Neuronal stem cell (in vitro differentiated cells): Measurements from ENCODE around the gene NTN1.
A peak's percentile ranks its signal among the peaks of the same experiment; 100 is the strongest.

Experiments used
- DNase-seq: peaks from one replicate; pipeline ENCODE4 v3.0.0-alpha.2; 2013; ENCODE audit warnings: low spot score
- H2AFZ ChIP-seq: one replicate; pipeline ENCODE4 v1.6.1; 2013; ENCODE audit warnings: mild to moderate bottlenecking, low read length, inconsistent platforms
- H2AK5ac ChIP-seq: 2 replicates; pipeline ENCODE4 v1.6.1; 2013; ENCODE audit warnings: low read depth, mild to moderate bottlenecking, inconsistent platforms, low read length, moderate library complexity, mixed read lengths
- H2BK120ac ChIP-seq: 2 replicates; pipeline ENCODE4 v1.6.1; 2013; ENCODE audit warnings: low read depth, mild to moderate bottlenecking, inconsistent platforms, low read length, moderate library complexity, mixed read lengths
- H2BK12ac ChIP-seq: one replicate; pipeline ENCODE4 v1.6.1; 2013; ENCODE audit warnings: low read length, inconsistent platforms
- H2BK15ac ChIP-seq: 2 replicates; pipeline ENCODE4 v1.6.1; 2013; ENCODE audit warnings: mild to moderate bottlenecking, low read length, inconsistent platforms, mixed read lengths
- H2BK5ac ChIP-seq: one replicate; pipeline ENCODE4 v1.6.1; 2013; ENCODE audit warnings: inconsistent platforms, mild to moderate bottlenecking, low read length, moderate library complexity
- H3K14ac ChIP-seq: one replicate; pipeline ENCODE4 v1.6.1; 2013; ENCODE audit warnings: low read length, inconsistent platforms
- H3K18ac ChIP-seq: 2 replicates; pipeline ENCODE4 v1.6.1; 2013; ENCODE audit warnings: low read length, inconsistent platforms
- H3K23ac ChIP-seq: 2 replicates; pipeline ENCODE4 v1.6.1; 2013; ENCODE audit warnings: low read depth, mild to moderate bottlenecking, mixed read lengths, low read length, inconsistent platforms; ENCODE audit not compliant: poor library complexity
- H3K27ac ChIP-seq: replicated peaks from 3 replicates; pipeline ENCODE4 v1.5.1; 2013; ENCODE audit warnings: low read length, inconsistent platforms
- H3K27me3 ChIP-seq, 3 experiments: 2 replicates each; pipeline ENCODE4 v1.6.1; 2013; ENCODE audit warnings: low read length in 3 of 3, mild to moderate bottlenecking in 2 of 3, inconsistent platforms in 1 of 3, low read depth in 1 of 3, mixed read lengths in 1 of 3, moderate library complexity in 1 of 3; ENCODE audit not compliant: control insufficient read depth in 3 of 3, insufficient read depth in 3 of 3
- H3K36me3 ChIP-seq, 2 donors: replicated peaks in 1 of 2; 2 replicates each; pipeline ENCODE4 v1.6.1; 2013; ENCODE audit warnings: low read length in 2 of 2; ENCODE audit not compliant: control insufficient read depth in 2 of 2, insufficient read depth in 2 of 2
- H3K4ac ChIP-seq: 2 replicates; pipeline ENCODE4 v1.6.1; 2013; ENCODE audit warnings: inconsistent platforms, mild to moderate bottlenecking, low read length, moderate library complexity
- H3K4me1 ChIP-seq, 2 donors: 1 replicate in 1 of 2; 2 replicates in 1 of 2; pipeline ENCODE4 v1.6.1; 2013; ENCODE audit warnings: low read length in 2 of 2, low read depth in 1 of 2; ENCODE audit not compliant: control insufficient read depth in 2 of 2, insufficient read depth in 1 of 2
- H3K4me2 ChIP-seq: one replicate; pipeline ENCODE4 v1.6.1; 2013; ENCODE audit warnings: mild to moderate bottlenecking, low read length, inconsistent platforms; ENCODE audit not compliant: insufficient read depth, poor library complexity, severe bottlenecking
- H3K4me3 ChIP-seq, 2 donors: 2 replicates each; pipeline ENCODE4 v1.5.1; 2013; ENCODE audit warnings: low read length in 2 of 2, mild to moderate bottlenecking in 2 of 2, inconsistent platforms in 1 of 2, moderate library complexity in 1 of 2
- H3K79me1 ChIP-seq: one replicate; pipeline ENCODE4 v1.6.1; 2013; ENCODE audit warnings: low read depth, mild to moderate bottlenecking, inconsistent platforms, low read length, moderate library complexity
- H3K9ac ChIP-seq: one replicate; pipeline ENCODE4 v1.6.1; 2013; ENCODE audit warnings: mild to moderate bottlenecking, low read depth, low read length, inconsistent platforms; ENCODE audit not compliant: poor library complexity
- H3K9me3 ChIP-seq, 2 donors: replicated peaks in 1 of 2; 2 replicates each; pipeline versions ENCODE3 to v1.6.1; 2013; ENCODE audit warnings: low read length in 2 of 2, mild to moderate bottlenecking in 2 of 2, inconsistent platforms in 1 of 2, low read depth in 1 of 2, mixed read lengths in 1 of 2, moderate library complexity in 1 of 2; ENCODE audit not compliant: control insufficient read depth in 2 of 2, insufficient read depth in 1 of 2
- H4K8ac ChIP-seq: one replicate; pipeline ENCODE4 v1.6.1; 2013; ENCODE audit warnings: low read depth, mild to moderate bottlenecking, inconsistent platforms, low read length, moderate library complexity
- H4K91ac ChIP-seq: one replicate; pipeline ENCODE4 v1.6.1; 2013; ENCODE audit warnings: low read length, low read depth, mild to moderate bottlenecking, inconsistent platforms; ENCODE audit not compliant: poor library complexity
- WGBS, 2 donors: extraction: QIAGEN DNeasy Blood & Tissue Kit; methylation state at CpG; one replicate each; pipeline ENCODE4 v1.1.7; 2013; ENCODE audit warnings: missing lambda C conversion rate in 2 of 2, mixed read lengths in 1 of 2; ENCODE audit not compliant: insufficient read length in 2 of 2, insufficient replicate concordance in 1 of 2; ENCODE audit errors: extremely low coverage in 2 of 2; 5-methylcytosine and 5-hydroxymethylcytosine counted together

Gene NTN1

GRCh38 chr17:9219631-9220397 lies 198.5 kb downstream of the NTN1 start:
- no CpG with 5 or more reads among the region's 13 CpGs for WGBS, 2 donors
- Histone ChIP-seq H3K18ac (peak overlapping the region; percentile 80), H3K79me1 (no peaks in the 10 kb centered on the region), H2AK5ac (peak overlapping the region; percentile 23), H3K14ac (no peak overlapping the region), H3K4me3 (no peak overlapping the region), H3K27me3 (peaks cover 0 to 52% (median 17%) of the 10 kb centered on the region in 3 experiments), H4K91ac (no peak overlapping the region), H2BK5ac (no peak overlapping the region), H3K23ac (peak overlapping the region; percentile 13), H2AFZ (no peak overlapping the region), H3K4me2 (no peak overlapping the region), H3K4me1 (peaks cover 23 to 35% of the 10 kb centered on the region in 2 donors), H3K36me3 (no peaks in the 10 kb centered on the region), H3K9me3 (peaks cover 6 to 14% of the 10 kb centered on the region in 2 donors), H2BK120ac (no peak overlapping the region), H3K27ac (peak overlapping the region; percentile 56), H3K4ac (no peak overlapping the region), H2BK12ac (no peak overlapping the region), H3K9ac (peak overlapping the region; percentile 2), H2BK15ac (peak overlapping the region; percentile 42), H4K8ac (no peak overlapping the region)
- DNase-seq: no peak

DNA sequence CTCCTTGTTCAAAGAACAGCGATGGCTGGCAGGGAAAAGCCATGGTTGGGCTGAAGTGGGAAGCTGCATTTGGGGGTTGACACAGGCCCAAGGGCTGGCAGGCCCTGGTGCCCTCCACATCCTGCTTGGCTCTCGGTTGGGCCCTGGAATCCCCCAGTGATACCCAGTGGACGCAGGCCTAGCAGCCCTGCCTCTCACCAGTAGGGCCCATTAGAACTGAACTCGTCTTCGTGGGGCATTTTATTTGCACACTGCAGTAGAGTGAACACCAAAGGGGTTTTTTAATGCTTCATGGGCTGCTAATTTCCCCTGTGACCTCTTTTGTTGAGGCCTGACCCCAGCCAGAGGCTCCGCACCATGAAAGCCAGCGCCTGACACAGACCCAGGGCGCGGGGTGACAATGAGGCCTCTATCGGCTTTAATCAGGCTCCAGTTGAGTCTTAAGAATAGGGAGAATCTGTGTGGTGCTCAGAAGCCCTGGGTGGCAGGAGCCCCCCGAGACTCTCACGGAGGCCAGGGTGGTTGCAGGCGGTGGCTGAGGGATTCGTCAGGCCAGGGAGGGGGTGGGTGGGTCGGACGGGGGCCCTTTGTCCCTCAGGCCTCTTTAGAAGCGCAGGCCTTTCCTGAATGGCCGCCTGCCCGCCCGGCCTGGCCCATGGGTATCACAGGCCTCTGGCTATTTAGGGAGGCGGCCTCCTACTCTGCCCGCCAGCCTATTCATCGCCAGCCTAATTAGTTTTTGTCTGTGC lies 199.3 kb downstream of the NTN1 start:
- Histone ChIP-seq H3K27me3 (peaks cover 0 to 52% (median 17%) of the 10 kb centered on the region in 3 experiments), H3K4me2 (peak overlapping the region; percentile 50), H2AK5ac (no peak overlapping the region), H2BK120ac (no peak overlapping the region), H3K14ac (no peak overlapping the region), H2BK12ac (no peak overlapping the region), H3K79me1 (no peaks in the 10 kb centered on the region), H2BK5ac (no peak overlapping the region), H2BK15ac (no peak overlapping the region), H3K18ac (peak overlapping the region; percentile 80), H3K9me3 (peaks cover 6 to 9% of the 10 kb centered on the region in 2 donors), H3K27ac (peak overlapping the region; percentile 56), H2AFZ (peak overlapping the region; percentile 68), H3K9ac (peak overlapping the region; percentile 2), H3K23ac (no peak overlapping the region), H3K4ac (no peak overlapping the region), H3K4me1 (peaks cover 23 to 39% of the 10 kb centered on the region in 2 donors), H3K36me3 (no peaks in the 10 kb centered on the region), H4K8ac (no peak overlapping the region), H4K91ac (no peak overlapping the region), H3K4me3 (peak overlapping the region in 1 of 2 donors; percentile 7)
- no CpG with 5 or more reads among the region's 23 CpGs for WGBS, 2 donors
- DNase-seq: peak; percentile 90

GRCh38 chr17:9221147-9221921 lies 200.0 kb downstream of the NTN1 start:
- H2BK120ac ChIP-seq: no peak overlapping the region
- peak overlapping the region; percentile 40 for H3K9ac ChIP-seq
- no peak overlapping the region for H3K23ac ChIP-seq
- peak overlapping the region; percentile 89 for H3K18ac ChIP-seq
- peak overlapping the region; percentile 61 for H2AFZ ChIP-seq
- H4K91ac ChIP-seq: no peak overlapping the region
- WGBS, 2 donors: no CpG with 5 or more reads among the region's 25 CpGs
- peaks cover 23 to 42% of the 10 kb centered on the region in 2 donors for H3K4me1 ChIP-seq
- H3K36me3 ChIP-seq: no peaks in the 10 kb centered on the region
- peak overlapping the region; percentile 28 for H3K27ac ChIP-seq
- H2BK12ac ChIP-seq: no peak overlapping the region
- peaks cover 1 to 2% of the 10 kb centered on the region in 2 donors for H3K9me3 ChIP-seq
- no peak overlapping the region for H3K4ac ChIP-seq
- no peak overlapping the region for H2BK5ac ChIP-seq
- no peak overlapping the region for H3K14ac ChIP-seq
- H2BK15ac ChIP-seq: no peak overlapping the region
- peak overlapping the region; percentile 50 for H3K4me2 ChIP-seq
- DNase-seq: no peak
- no peak overlapping the region for H4K8ac ChIP-seq
- no peaks in the 10 kb centered on the region for H3K79me1 ChIP-seq
- H3K4me3 ChIP-seq: peak overlapping the region in 1 of 2 donors; percentile 7
- peak overlapping the region; percentile 84 for H2AK5ac ChIP-seq
- H3K27me3 ChIP-seq: peaks cover 0 to 47% (median 17%) of the 10 kb centered on the region in 3 experiments
